ENCODE results near the gene WDFY4.

WDFY4 gene

DNA sequence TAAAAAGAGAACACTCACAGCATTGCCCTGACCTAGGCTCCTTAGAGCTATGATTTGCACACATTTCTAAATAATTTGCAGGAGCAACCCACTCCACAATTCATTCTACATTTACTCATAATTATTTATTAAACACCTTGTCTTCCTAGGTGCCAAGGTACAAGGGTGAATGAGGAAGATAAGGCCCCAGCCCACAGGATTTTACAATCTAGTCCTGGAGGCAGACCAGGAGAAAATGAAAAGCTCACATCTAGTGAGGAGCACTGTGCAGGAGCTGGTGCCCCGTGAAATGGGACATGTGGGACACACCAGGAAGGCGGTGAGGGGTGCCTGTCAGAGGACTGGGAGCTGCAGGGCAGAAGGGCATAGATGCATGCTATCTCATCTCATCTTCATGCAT lies 314.7 kb downstream of the WDFY4 start:
- TF ChIP-seq, protein P1, sequence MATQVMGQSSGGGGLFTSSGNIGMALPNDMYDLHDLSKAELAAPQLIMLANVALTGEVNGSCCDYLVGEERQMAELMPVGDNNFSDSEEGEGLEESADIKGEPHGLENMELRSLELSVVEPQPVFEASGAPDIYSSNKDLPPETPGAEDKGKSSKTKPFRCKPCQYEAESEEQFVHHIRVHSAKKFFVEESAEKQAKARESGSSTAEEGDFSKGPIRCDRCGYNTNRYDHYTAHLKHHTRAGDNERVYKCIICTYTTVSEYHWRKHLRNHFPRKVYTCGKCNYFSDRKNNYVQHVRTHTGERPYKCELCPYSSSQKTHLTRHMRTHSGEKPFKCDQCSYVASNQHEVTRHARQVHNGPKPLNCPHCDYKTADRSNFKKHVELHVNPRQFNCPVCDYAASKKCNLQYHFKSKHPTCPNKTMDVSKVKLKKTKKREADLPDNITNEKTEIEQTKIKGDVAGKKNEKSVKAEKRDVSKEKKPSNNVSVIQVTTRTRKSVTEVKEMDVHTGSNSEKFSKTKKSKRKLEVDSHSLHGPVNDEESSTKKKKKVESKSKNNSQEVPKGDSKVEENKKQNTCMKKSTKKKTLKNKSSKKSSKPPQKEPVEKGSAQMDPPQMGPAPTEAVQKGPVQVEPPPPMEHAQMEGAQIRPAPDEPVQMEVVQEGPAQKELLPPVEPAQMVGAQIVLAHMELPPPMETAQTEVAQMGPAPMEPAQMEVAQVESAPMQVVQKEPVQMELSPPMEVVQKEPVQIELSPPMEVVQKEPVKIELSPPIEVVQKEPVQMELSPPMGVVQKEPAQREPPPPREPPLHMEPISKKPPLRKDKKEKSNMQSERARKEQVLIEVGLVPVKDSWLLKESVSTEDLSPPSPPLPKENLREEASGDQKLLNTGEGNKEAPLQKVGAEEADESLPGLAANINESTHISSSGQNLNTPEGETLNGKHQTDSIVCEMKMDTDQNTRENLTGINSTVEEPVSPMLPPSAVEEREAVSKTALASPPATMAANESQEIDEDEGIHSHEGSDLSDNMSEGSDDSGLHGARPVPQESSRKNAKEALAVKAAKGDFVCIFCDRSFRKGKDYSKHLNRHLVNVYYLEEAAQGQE (IDR thresholded peaks at IDR 0.05; ENCODE audit: low read depth): no peak
- TF ChIP-seq NFIC (IDR thresholded peaks at IDR 0.05): no peak
- no peak for TF ChIP-seq EP300 (IDR thresholded peaks at IDR 0.05; ENCODE audit: borderline replicate concordance)
- TF ChIP-seq EGR1 (IDR thresholded peaks at IDR 0.05): no peak
- no peak for TF ChIP-seq YY1 (IDR thresholded peaks at IDR 0.05; ENCODE audit: low read depth)
- TF ChIP-seq TEAD4 (IDR thresholded peaks at IDR 0.05): no peak
- TF ChIP-seq CREB1 (IDR thresholded peaks at IDR 0.05; ENCODE audit: low read depth): no peak

- TF ChIP-seq EP300 (IDR thresholded peaks at IDR 0.05; ENCODE audit: borderline replicate concordance) (no peak), NFIC (IDR thresholded peaks at IDR 0.05) (no peak), CREB1 (IDR thresholded peaks at IDR 0.05; ENCODE audit: low read depth) (no peak), TAF1 (IDR thresholded peaks at IDR 0.05; ENCODE audit: low read depth) (no peak), ZBTB7A (IDR thresholded peaks at IDR 0.05; ENCODE audit: low read depth) (no peak), RAD21 (IDR thresholded peaks at IDR 0.05; ENCODE audit: low read depth) (no peak), YY1 (IDR thresholded peaks at IDR 0.05; ENCODE audit: low read depth) (no peak), TEAD4 (IDR thresholded peaks at IDR 0.05) (no peak)
- TF ChIP-seq, protein P1 (IDR thresholded peaks at IDR 0.05; ENCODE audit: low read depth): no peak
- TF ChIP-seq, protein P2, sequence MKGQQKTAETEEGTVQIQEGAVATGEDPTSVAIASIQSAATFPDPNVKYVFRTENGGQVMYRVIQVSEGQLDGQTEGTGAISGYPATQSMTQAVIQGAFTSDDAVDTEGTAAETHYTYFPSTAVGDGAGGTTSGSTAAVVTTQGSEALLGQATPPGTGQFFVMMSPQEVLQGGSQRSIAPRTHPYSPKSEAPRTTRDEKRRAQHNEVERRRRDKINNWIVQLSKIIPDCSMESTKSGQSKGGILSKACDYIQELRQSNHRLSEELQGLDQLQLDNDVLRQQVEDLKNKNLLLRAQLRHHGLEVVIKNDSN (IDR thresholded peaks at IDR 0.05): no peak
These were observed 316.0 kb downstream of the WDFY4 start for GRCh38 chr10:49000437-49001398.

- TF ChIP-seq, protein P1 (IDR thresholded peaks at IDR 0.05; ENCODE audit: low read depth): no peak
- TF ChIP-seq RAD21 (IDR thresholded peaks at IDR 0.05; ENCODE audit: low read depth): peak; percentile 39; the same call in 1 of the 2 replicates
These were observed 316.7 kb downstream of the WDFY4 start for GRCh38 chr10:49001402-49001801.

GRCh38 chr10:49001870-49002672 lies 317.4 kb downstream of the WDFY4 start:
- no peak for TF ChIP-seq NFIC (IDR thresholded peaks at IDR 0.05)
- no peak for TF ChIP-seq ZBTB7A (IDR thresholded peaks at IDR 0.05; ENCODE audit: low read depth)
- no peak for TF ChIP-seq TAF1 (IDR thresholded peaks at IDR 0.05; ENCODE audit: low read depth)
- no peak for TF ChIP-seq TCF12 (IDR thresholded peaks at IDR 0.05; ENCODE audit: low read depth)
- no peak for TF ChIP-seq CREB1 (IDR thresholded peaks at IDR 0.05; ENCODE audit: low read depth)
- TF ChIP-seq YY1 (IDR thresholded peaks at IDR 0.05; ENCODE audit: low read depth): no peak
- TF ChIP-seq RAD21 (IDR thresholded peaks at IDR 0.05; ENCODE audit: low read depth): no peak
- no peak for TF ChIP-seq MAX (IDR thresholded peaks at IDR 0.05)
- TF ChIP-seq EGR1 (IDR thresholded peaks at IDR 0.05): no peak
- TF ChIP-seq, protein P2 (IDR thresholded peaks at IDR 0.05): no peak
- TF ChIP-seq FOXM1 (IDR thresholded peaks at IDR 0.05; ENCODE audit: borderline replicate concordance, low read depth): no peak

Measured in Ishikawa (cell line).